Right atrium auricular region (tissue), 2 donors: Measurements from ENCODE around the gene NUMBL. TPM values are rescaled to one million over a fixed set of nuclear protein-coding genes. Genes with fewer than 3 reads are reported as not detected.

Experiments
- DNase-seq: peaks from one replicate; pipeline ENCODE4 v3.0.0-alpha.2; 2019; ENCODE audit warnings: low spot score
- H3K27ac ChIP-seq, 2 donors: fragments of 200-600 bp; sonication (generic); 1 replicate in 1 of 2; 2 replicates in 1 of 2; pipeline ENCODE4 v1.5.1; 2016 to 2019
- H3K27me3 ChIP-seq, 2 donors: fragments of 200-600 bp; sonication (generic); one replicate each; pipeline versions ENCODE4 v1.5.1 to v1.6.0; 2017 to 2019
- H3K36me3 ChIP-seq: fragments of 200-600 bp; sonication (generic); one replicate; pipeline ENCODE4 v1.5.1; 2016
- H3K4me1 ChIP-seq, 2 donors: fragments of 200-600 bp; sonication (generic); one replicate each; pipeline versions ENCODE4 v1.5.1 to v1.6.0; 2017 to 2019
- H3K4me3 ChIP-seq, 2 donors: fragments of 200-600 bp; sonication (generic); 1 replicate in 1 of 2; 2 replicates in 1 of 2; pipeline ENCODE4 v1.5.1; 2017 to 2019; ENCODE audit warnings: mild to moderate bottlenecking in 1 of 2, moderate library complexity in 1 of 2
- H3K9me3 ChIP-seq, 2 donors: fragments of 200-600 bp; sonication (generic); one replicate each; pipeline ENCODE4 v1.5.1; 2019
- CTCF ChIP-seq, 2 donors: fragments of 200-600 bp; sonication (generic); IDR thresholded peaks; one replicate each; pipeline ENCODE4 v1.5.1; 2019; ENCODE audit warnings: antibody characterized with exemption in 2 of 2
- total RNA-seq, 2 donors: library from RNA; depleted of rRNA; stranded (reverse); fragments of >200 nt; gene quantifications; one replicate each; pipeline ENCODE4 v1.1.0, GENCODE V29; 2016

Gene NUMBL
- total RNA-seq, 2 donors from 2014 or later: 11.2 to 28.1 TPM

- TF ChIP-seq CTCF (IDR thresholded peaks at IDR 0.05): no peak
- peaks cover 0 to 20% of the 10 kb centered on the region in 2 donors for H3K4me1 ChIP-seq
- H3K9me3 ChIP-seq: no peaks in the 10 kb centered on the region
- no peak for DNase-seq
- peak overlapping the region; percentile 78 to 81 for H3K27ac ChIP-seq
- H3K27me3 ChIP-seq: no peaks in the 10 kb centered on the region
- H3K4me3 ChIP-seq: no peak overlapping the region
- H3K36me3 ChIP-seq: peaks cover 60% of the 10 kb centered on the region
Measured at GRCh38 chr19:40705362-40705651, 14.9 kb upstream of the NUMBL start.

- no peaks in the 10 kb centered on the region for H3K27me3 ChIP-seq
- H3K4me3 ChIP-seq: no peak overlapping the region
- no peaks in the 10 kb centered on the region for H3K9me3 ChIP-seq
- peak overlapping the region; percentile 78 to 81 for H3K27ac ChIP-seq
- no peak for TF ChIP-seq CTCF (IDR thresholded peaks at IDR 0.05)
- H3K36me3 ChIP-seq: peaks cover 59% of the 10 kb centered on the region
- DNase-seq: no peak
- peaks cover 0 to 20% of the 10 kb centered on the region in 2 donors for H3K4me1 ChIP-seq
Measured at GRCh38 chr19:40704491-40705361, 14.3 kb upstream of the NUMBL start.

GRCh38 chr19:40703029-40703755 is 12.7 kb upstream of the NUMBL start:
- H3K9me3 ChIP-seq: no peaks in the 10 kb centered on the region
- H3K4me1 ChIP-seq: peaks cover 0 to 20% of the 10 kb centered on the region in 2 donors
- peak overlapping the region; percentile 40 to 51 for H3K27ac ChIP-seq
- H3K36me3 ChIP-seq: peaks cover 49% of the 10 kb centered on the region
- TF ChIP-seq CTCF (IDR thresholded peaks at IDR 0.05): no peak
- no peaks in the 10 kb centered on the region for H3K27me3 ChIP-seq
- H3K4me3 ChIP-seq: no peak overlapping the region
- DNase-seq: no peak

DNA sequence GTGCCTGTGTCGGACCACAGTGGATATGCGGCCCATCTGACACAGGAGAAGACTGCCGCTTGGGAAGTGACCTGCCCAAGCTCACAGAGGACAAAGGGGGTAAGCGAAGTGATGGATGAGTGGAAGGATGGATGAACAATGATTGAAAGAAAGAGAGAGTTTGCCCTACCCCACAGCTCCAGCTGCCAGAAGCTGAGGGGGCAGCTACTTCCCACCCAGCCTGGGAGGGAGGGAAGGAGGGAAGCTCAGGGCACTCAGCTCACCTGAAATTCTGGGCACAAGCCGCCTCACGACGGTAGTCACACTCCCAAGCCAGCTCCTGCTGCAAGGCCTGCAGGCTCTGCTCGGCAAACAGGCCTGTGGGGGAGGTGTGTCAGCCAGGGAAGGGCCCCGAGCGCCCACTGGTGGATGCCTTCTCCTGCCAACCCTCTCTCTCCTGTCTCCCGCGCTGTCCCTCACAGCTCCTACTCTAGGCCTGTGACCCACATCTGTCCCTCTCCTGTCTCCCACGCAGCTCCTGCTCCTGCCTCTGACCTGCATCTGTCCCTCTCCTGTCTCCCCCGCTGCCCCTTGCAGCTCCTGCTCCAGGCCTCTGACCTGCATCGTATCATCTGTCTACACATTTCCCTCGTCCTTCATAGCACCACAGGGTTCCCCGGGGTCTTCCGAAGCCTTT is 12.0 kb upstream of the NUMBL start:
- H3K27me3 ChIP-seq: no peaks in the 10 kb centered on the region
- no peaks in the 10 kb centered on the region for H3K9me3 ChIP-seq
- peak overlapping the region; percentile 40 to 51 for H3K27ac ChIP-seq
- TF ChIP-seq CTCF (IDR thresholded peaks at IDR 0.05): peak; percentile 11 to 57
- no peak for DNase-seq
- H3K36me3 ChIP-seq: peaks cover 42% of the 10 kb centered on the region
- H3K4me3 ChIP-seq: no peak overlapping the region
- H3K4me1 ChIP-seq: peaks cover 0 to 20% of the 10 kb centered on the region in 2 donors

- Histone ChIP-seq H3K4me3 (no peak overlapping the region), H3K36me3 (peaks cover 42% of the 10 kb centered on the region), H3K9me3 (no peaks in the 10 kb centered on the region), H3K27ac (no peak overlapping the region), H3K4me1 (peaks cover 0 to 20% of the 10 kb centered on the region in 2 donors), H3K27me3 (no peaks in the 10 kb centered on the region)
- TF ChIP-seq CTCF (IDR thresholded peaks at IDR 0.05): no peak
- DNase-seq: no peak
Measured at GRCh38 chr19:40701758-40702157, 11.3 kb upstream of the NUMBL start.
